Esophagus squamous epithelium (tissue), 5 donors: Measurements from ENCODE around the gene DERL3. TPM values are rescaled to one million over a fixed set of nuclear protein-coding genes. Genes with fewer than 3 reads are reported as not detected.

Experiments used
- DNase-seq: peaks from one replicate; lab custom pipeline; 2025; lab: John Stamatoyannopoulos, UW
- H3K27ac ChIP-seq, 4 donors: fragments of 200-600 bp; sonication (generic); one replicate each; pipeline ENCODE4 v1.5.1; 2016 to 2019; ENCODE audit warnings: mild to moderate bottlenecking in 1 of 4
- H3K27me3 ChIP-seq, 4 donors: fragments of 200-600 bp; sonication (generic); 1 replicate in 3 of 4; 2 replicates in 1 of 4; pipeline versions ENCODE4 v1.5.1 to v1.6.0; 2017 to 2021; ENCODE audit warnings: antibody characterized with exemption in 1 of 4
- H3K36me3 ChIP-seq, 3 donors: fragments of 200-600 bp; sonication (generic); one replicate each; pipeline ENCODE4 v1.5.1; 2016 to 2019
- H3K4me1 ChIP-seq, 3 donors: fragments of 200-600 bp; sonication (generic); one replicate each; pipeline ENCODE4 v1.5.1; 2017 to 2019
- H3K4me3 ChIP-seq, 4 donors: fragments of 200-600 bp; sonication (generic); 1 replicate in 3 of 4; 2 replicates in 1 of 4; pipeline ENCODE4 v1.5.1; 2016 to 2019; ENCODE audit warnings: mild to moderate bottlenecking in 2 of 4, moderate library complexity in 1 of 4
- H3K9me3 ChIP-seq, 3 donors: fragments of 200-600 bp; sonication (generic); one replicate each; pipeline ENCODE4 v1.5.1; 2016 to 2019
- POLR2A ChIP-seq, 4 donors: fragments of 450-650 bp; IDR thresholded peaks; one replicate each; pipeline ENCODE4 v1.6.1; 2017; ENCODE audit warnings: antibody characterized with exemption in 4 of 4, mild to moderate bottlenecking in 4 of 4, moderate library complexity in 3 of 4
- WGBS, 2 donors: methylation state at CpG; one replicate each; pipeline ENCODE4 v1.1.5; 2018; 5-methylcytosine and 5-hydroxymethylcytosine counted together
- intact Hi-C: fragments of 100-400 bp; cut with DNase I; formaldehyde crosslinking; loops from one replicate; pipeline ENCODE4 v1.15.0; 2022
- total RNA-seq, 4 donors: library from RNA; depleted of rRNA; stranded (reverse); fragments of >200 nt; gene quantifications; one replicate each; pipeline ENCODE4 v1.1.0, GENCODE V29; 2016
- TF ChIP-seq, protein P1 (sequence below), 6 experiments: fragments of 450-650 bp in 4 of 6; fragments of 200-600 bp in 2 of 6; sonication (generic) in 2 of 6; IDR thresholded peaks; one replicate each; pipeline ENCODE4 v1.5.1; 2016 to 2019; ENCODE audit warnings: antibody characterized with exemption in 6 of 6, mild to moderate bottlenecking in 4 of 6, moderate library complexity in 4 of 6
- donor health status: DM: yes; HTN: yes; CAD: no.

The DERL3 gene
- total RNA-seq, 4 donors from 2014 or later, result 1.3 to 1.9 TPM; not detected in 2

DNA sequence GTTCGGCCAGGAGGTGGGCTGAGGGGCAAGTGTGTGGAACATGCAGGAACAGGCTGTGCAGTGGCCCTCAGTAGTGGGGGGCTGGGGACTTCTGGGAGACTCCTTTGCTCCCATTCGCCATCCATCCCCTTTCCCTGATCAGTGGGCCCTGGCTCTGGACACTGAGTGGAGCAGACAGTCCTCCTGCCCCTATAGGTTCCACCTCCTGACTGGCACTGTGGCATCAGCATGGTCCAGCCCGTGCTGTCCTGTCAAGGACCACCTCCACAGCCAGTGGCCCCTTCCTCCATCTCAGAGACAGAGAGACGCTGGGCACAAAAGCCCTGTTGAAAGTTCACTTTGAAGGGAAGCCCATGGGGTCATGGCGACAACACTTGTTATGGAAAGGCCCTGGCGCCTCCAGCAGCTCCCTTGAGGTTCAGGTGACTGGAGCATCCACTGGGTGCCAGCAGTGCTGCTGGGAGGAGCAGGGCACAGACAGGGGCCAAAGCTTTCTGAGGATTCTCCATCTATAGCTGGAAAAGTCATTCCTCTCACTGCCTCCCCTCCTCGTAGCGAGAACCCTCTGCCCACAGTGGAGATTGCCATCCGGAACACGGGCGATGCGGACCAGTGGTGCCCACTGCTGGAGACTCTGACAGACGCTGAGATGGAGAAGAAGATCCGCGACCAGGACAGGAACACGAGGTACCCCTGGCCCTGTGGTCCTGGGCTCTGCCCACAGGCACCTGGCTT lies 5.6 kb downstream of the DERL3 start:
- Histone ChIP-seq H3K9me3 (no peaks in the 10 kb centered on the region), H3K27ac (no peak overlapping the region), H3K36me3 (peaks cover 25 to 85% (median 28%) of the 10 kb centered on the region in 3 donors), H3K4me3 (no peak overlapping the region), H3K4me1 (peaks cover under 1 to 23% (median 2%) of the 10 kb centered on the region in 3 donors), H3K27me3 (no peaks in the 10 kb centered on the region)
- TF ChIP-seq, protein P1, sequence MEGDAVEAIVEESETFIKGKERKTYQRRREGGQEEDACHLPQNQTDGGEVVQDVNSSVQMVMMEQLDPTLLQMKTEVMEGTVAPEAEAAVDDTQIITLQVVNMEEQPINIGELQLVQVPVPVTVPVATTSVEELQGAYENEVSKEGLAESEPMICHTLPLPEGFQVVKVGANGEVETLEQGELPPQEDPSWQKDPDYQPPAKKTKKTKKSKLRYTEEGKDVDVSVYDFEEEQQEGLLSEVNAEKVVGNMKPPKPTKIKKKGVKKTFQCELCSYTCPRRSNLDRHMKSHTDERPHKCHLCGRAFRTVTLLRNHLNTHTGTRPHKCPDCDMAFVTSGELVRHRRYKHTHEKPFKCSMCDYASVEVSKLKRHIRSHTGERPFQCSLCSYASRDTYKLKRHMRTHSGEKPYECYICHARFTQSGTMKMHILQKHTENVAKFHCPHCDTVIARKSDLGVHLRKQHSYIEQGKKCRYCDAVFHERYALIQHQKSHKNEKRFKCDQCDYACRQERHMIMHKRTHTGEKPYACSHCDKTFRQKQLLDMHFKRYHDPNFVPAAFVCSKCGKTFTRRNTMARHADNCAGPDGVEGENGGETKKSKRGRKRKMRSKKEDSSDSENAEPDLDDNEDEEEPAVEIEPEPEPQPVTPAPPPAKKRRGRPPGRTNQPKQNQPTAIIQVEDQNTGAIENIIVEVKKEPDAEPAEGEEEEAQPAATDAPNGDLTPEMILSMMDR (IDR thresholded peaks at IDR 0.05), result no peak
- TF ChIP-seq POLR2A (IDR thresholded peaks at IDR 0.05), result no peak
- intact Hi-C loops, result no loop called here
- 100% methylated on average over 1 to 5 of the region's 16 CpGs for WGBS, 2 donors
- DNase-seq, result no peak

DNA sequence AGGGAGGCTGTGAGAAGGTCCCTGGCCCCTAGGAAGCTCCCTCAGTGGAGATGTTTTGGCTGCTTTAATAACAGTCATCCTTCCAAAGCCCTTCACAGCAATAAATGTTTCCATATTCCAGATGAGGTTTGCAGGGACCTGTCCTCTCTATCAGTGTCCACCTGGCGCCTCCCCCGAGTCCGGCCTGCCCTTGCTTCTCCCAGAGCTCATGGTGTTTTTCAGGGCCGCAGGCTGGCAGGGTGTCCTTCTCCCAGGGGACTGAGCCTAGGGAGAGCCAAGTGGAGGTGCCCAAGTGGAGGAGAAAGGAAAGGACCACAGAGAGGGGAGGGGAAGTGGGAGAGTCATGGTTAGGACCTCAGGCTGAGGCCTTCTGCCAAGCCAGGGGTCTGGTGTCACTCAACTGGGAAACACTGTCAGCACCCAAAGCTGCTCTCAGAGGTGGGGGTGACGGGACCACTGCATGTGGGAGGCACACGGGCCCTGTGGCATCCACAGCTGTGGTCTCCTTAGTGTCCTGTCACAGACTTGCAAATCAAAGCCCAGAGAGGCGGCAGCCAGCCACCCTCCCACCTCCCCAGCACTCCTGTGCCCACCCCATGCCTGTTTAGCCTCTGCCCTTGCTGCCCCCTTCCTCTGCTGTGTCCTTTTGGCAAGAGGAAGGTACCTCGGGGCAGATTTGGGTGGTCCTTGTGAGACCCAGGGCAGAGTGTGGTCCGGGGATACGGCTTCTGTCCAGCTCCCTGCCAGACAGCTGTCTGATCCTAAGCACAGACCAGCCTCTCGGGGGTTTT lies 6.4 kb downstream of the DERL3 start:
- peaks cover 33 to 92% (median 36%) of the 10 kb centered on the region in 3 donors for H3K36me3 ChIP-seq
- no peaks in the 10 kb centered on the region for H3K27me3 ChIP-seq
- H3K9me3 ChIP-seq, result no peaks in the 10 kb centered on the region
- intact Hi-C loops, result no loop called here
- DNase-seq, result no peak
- no peak overlapping the region for H3K27ac ChIP-seq
- TF ChIP-seq, protein P1 (IDR thresholded peaks at IDR 0.05), result no peak
- no peak for TF ChIP-seq POLR2A (IDR thresholded peaks at IDR 0.05)
- 68 to 100% methylated on average over 2 to 3 of the region's 11 CpGs for WGBS, 2 donors
- H3K4me1 ChIP-seq, result peaks cover 0 to 16% (median 0%) of the 10 kb centered on the region in 3 donors
- no peak overlapping the region for H3K4me3 ChIP-seq

DNA sequence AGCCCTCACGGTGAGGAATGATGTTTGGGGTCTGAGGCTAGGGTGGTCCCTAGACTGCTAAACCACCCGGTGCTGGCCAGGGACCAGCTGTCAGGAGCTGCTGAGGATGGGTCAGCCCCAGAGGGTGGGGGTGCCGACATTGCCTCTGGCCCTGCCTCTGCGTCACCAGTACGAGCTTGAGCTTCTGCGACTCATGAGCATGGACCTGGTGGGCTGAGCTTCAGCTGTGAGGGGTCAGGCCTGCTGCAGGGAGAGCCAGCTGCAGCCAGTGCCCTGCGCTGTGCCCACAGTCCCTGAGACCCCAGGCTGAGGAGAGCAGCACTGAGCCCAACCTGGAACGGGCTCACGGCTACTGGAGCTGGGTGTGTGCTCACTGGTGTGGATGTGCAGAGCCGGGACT lies 7.0 kb downstream of the DERL3 start:
- Histone ChIP-seq H3K9me3 (no peaks in the 10 kb centered on the region), H3K27me3 (no peaks in the 10 kb centered on the region), H3K27ac (no peak overlapping the region), H3K36me3 (peaks cover 39 to 99% (median 42%) of the 10 kb centered on the region in 3 donors), H3K4me3 (no peak overlapping the region), H3K4me1 (peaks cover 0 to 16% (median 0%) of the 10 kb centered on the region in 3 donors)
- intact Hi-C loops, result no loop called here
- no peak for DNase-seq
- WGBS, 2 donors, result 83% methylated on average over 1 of the region's 10 CpGs; no CpG with 5 or more reads in 1 of the 2 donors
- TF ChIP-seq, protein P1 (IDR thresholded peaks at IDR 0.05), result no peak
- no peak for TF ChIP-seq POLR2A (IDR thresholded peaks at IDR 0.05)

DNA sequence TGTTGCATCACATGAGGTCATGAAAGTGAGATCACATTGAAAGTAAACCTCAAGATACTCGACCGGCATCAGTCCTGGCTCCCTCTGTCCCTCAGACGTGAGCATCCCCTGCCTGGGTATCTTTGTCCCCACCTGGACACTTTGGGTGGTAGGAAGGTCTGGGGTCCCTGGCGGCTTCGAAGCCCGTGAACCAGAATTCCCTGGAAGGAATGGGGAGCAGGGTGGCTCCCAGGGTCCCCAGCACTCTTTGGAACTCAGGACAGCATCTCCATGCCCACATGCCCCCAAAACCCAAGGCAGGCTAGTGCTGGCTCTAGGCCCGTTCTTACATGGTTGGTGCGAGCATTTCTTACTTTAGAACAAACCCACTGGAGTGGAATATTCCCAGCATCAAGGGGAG lies 7.5 kb downstream of the DERL3 start:
- Histone ChIP-seq H3K4me3 (no peak overlapping the region), H3K27me3 (no peaks in the 10 kb centered on the region), H3K27ac (no peak overlapping the region), H3K4me1 (peaks cover 0 to 15% (median 0%) of the 10 kb centered on the region in 3 donors), H3K9me3 (no peaks in the 10 kb centered on the region), H3K36me3 (peaks cover 42 to 100% (median 44%) of the 10 kb centered on the region in 3 donors)
- no peak for DNase-seq
- intact Hi-C loops, result no loop called here
- TF ChIP-seq, protein P1 (IDR thresholded peaks at IDR 0.05), result no peak
- no peak for TF ChIP-seq POLR2A (IDR thresholded peaks at IDR 0.05)
- 94 to 98% methylated on average over 2 to 8 of the region's 8 CpGs for WGBS, 2 donors
